Endothelial cell of umbilical vein (primary cell): ENCODE results near the gene SMCHD1. TPM values are rescaled to one million over a fixed set of nuclear protein-coding genes. Genes with fewer than 3 reads are reported as not detected.

ENCODE experiments used
- BruUV-seq: library from RNA; stranded (reverse); fragments of 400-500 nt; replicated peaks from 2 replicates; lab custom pipeline; 2021; lab: Mats Ljungman, UMichigan
- CTCF ChIA-PET: fragments of 300-600, 350-600 bp; sonication (Branson Sonifier 250); formaldehyde crosslinking; loops from one replicate; lab custom pipeline; 2021; ENCODE audit warnings: antibody characterized with exemption, inconsistent platforms; lab: Charles Lee
- POLR2A ChIA-PET: fragments of 300-600, 350-600 bp; sonication (Branson Sonifier 250); formaldehyde crosslinking; loops from one replicate; lab custom pipeline; 2021; ENCODE audit warnings: antibody characterized with exemption, inconsistent platforms; lab: Charles Lee
- DNase-seq: peaks from one replicate; pipeline ENCODE4 v3.0.0-alpha.2; 2011; ENCODE audit warnings: low read depth, low spot score
- FAIRE-seq: peaks from 2 replicates; lab custom pipeline; 2011; peaks lifted over from hg19 to GRCh38; lab: Jason Lieb, UNC
- H2AFZ ChIP-seq: 2 replicates; pipeline ENCODE4 v1.6.0; 2012; ENCODE audit warnings: low read depth, low read length, control low read depth, inconsistent platforms
- H3K27ac ChIP-seq: 2 replicates; pipeline ENCODE4 v1.5.1; 2011; ENCODE audit warnings: low read depth, mild to moderate bottlenecking, control low read depth, low read length, moderate library complexity; ENCODE audit not compliant: insufficient read depth
- H3K27me3 ChIP-seq, 2 experiments: 2 replicates each; pipeline versions ENCODE4 v1.6.0 to v1.6.1; 2011; ENCODE audit warnings: low read length in 2 of 2, mixed read lengths in 1 of 2; ENCODE audit not compliant: control insufficient read depth in 2 of 2, insufficient read depth in 2 of 2
- H3K36me3 ChIP-seq, 2 experiments: 2 replicates in 1 of 2; 3 replicates in 1 of 2; pipeline ENCODE4 v1.5.1; 2011; ENCODE audit warnings: low read length in 2 of 2, mild to moderate bottlenecking in 1 of 2, moderate library complexity in 1 of 2; ENCODE audit not compliant: control insufficient read depth in 2 of 2, insufficient read depth in 2 of 2; ENCODE audit errors: extremely low read depth in 1 of 2
- H3K4me1 ChIP-seq: 3 replicates; pipeline ENCODE4 v1.5.1; 2011; ENCODE audit warnings: mild to moderate bottlenecking, low read length; ENCODE audit not compliant: control insufficient read depth, insufficient read depth; ENCODE audit errors: extremely low read depth
- H3K4me2 ChIP-seq: 2 replicates; pipeline ENCODE4 v1.6.1; 2011; ENCODE audit warnings: low read length, control low read depth, mixed read lengths; ENCODE audit not compliant: insufficient read depth
- H3K4me3 ChIP-seq, 3 experiments: fragments of 200-600 bp in 1 of 3; sonication (generic), shearing (Covaris generic) in 1 of 3; replicated peaks in 1 of 3; 2 replicates each; pipeline ENCODE4 v1.5.1; 2011 to 2016; ENCODE audit warnings: control low read depth in 3 of 3, low read length in 3 of 3, mild to moderate bottlenecking in 2 of 3, inconsistent platforms in 1 of 3, low read depth in 1 of 3, moderate library complexity in 1 of 3; ENCODE audit not compliant: insufficient read depth in 1 of 3
- H3K79me2 ChIP-seq: 2 replicates; pipeline ENCODE4 v1.6.0; 2012; ENCODE audit warnings: low read length, inconsistent platforms; ENCODE audit not compliant: control insufficient read depth, insufficient read depth
- H3K9ac ChIP-seq: replicated peaks from 2 replicates; pipeline ENCODE3; 2011; ENCODE audit warnings: low read length, control low read depth; ENCODE audit not compliant: insufficient read depth; ENCODE audit errors: extremely low read depth
- H3K9me1 ChIP-seq: replicated peaks from 3 replicates; pipeline ENCODE4 v1.6.0; 2011; ENCODE audit warnings: mild to moderate bottlenecking, low read length; ENCODE audit not compliant: control insufficient read depth, insufficient read depth; ENCODE audit errors: extremely low read depth
- H3K9me3 ChIP-seq: replicated peaks from 2 replicates; pipeline ENCODE4 v1.5.1; 2012; ENCODE audit warnings: low read length, inconsistent platforms; ENCODE audit not compliant: control insufficient read depth, insufficient read depth
- H4K20me1 ChIP-seq: replicated peaks from 2 replicates; pipeline ENCODE3; 2011; ENCODE audit warnings: mild to moderate bottlenecking, low read length; ENCODE audit not compliant: control insufficient read depth, insufficient read depth; ENCODE audit errors: extremely low read depth
- EZH2 ChIP-seq: IDR thresholded peaks from 2 replicates; pipeline ENCODE4 v1.6.1; 2012; ENCODE audit warnings: borderline replicate concordance, low read depth, mild to moderate bottlenecking, moderate library complexity, low read length, inconsistent platforms; ENCODE audit not compliant: severe bottlenecking
- FOS ChIP-seq: IDR thresholded peaks from 2 replicates; pipeline ENCODE4 v1.6.1; 2011; ENCODE audit warnings: mild to moderate bottlenecking, low read length, moderate library complexity, borderline replicate concordance; ENCODE audit not compliant: insufficient read depth
- GATA2 ChIP-seq: IDR thresholded peaks from 2 replicates; pipeline ENCODE4 v1.7.0; 2011; ENCODE audit warnings: low read depth, mild to moderate bottlenecking, moderate library complexity, mixed read lengths, low read length; ENCODE audit not compliant: insufficient read length, insufficient read depth
- JUN ChIP-seq: IDR thresholded peaks from 2 replicates; pipeline ENCODE4 v1.6.1; 2011; ENCODE audit warnings: borderline replicate concordance, low read depth; ENCODE audit not compliant: insufficient read length, insufficient read depth
- MAX ChIP-seq: IDR thresholded peaks from 2 replicates; pipeline ENCODE4 v1.6.1; 2011; ENCODE audit not compliant: insufficient read depth, insufficient read length
- MYC ChIP-seq: IDR thresholded peaks from one replicate; pipeline ENCODE4 v1.6.1; 2011; ENCODE audit warnings: mild to moderate bottlenecking, low read depth, low read length
- POLR2A ChIP-seq: IDR thresholded peaks from 2 replicates; pipeline ENCODE4 v1.6.1; 2012; ENCODE audit warnings: low read depth, mild to moderate bottlenecking, control low read depth, low read length
- POLR2AphosphoS5 ChIP-seq: IDR thresholded peaks from 2 replicates; pipeline ENCODE4 v1.6.1; 2012; ENCODE audit warnings: low read depth, mild to moderate bottlenecking, control low read depth, low read length, moderate library complexity; ENCODE audit not compliant: insufficient read depth
- dilution Hi-C: fragments of 300-500 bp; cut with MboI; formaldehyde crosslinking; loops from one replicate; pipeline ENCODE4 v1.15.0; 2019; ENCODE audit warnings: low sequenced_read_pairs; ENCODE audit not compliant: extremely low pct_ligation_motif_present
- intact Hi-C: fragments of 100-400 bp; cut with micrococcal nuclease; formaldehyde crosslinking; loops from one replicate; pipeline ENCODE4 v1.10.0; 2022
- polyA plus RNA-seq, 4 experiments: library from polyadenylated mRNA; depleted of rRNA in 3 of 4; stranded (reverse) in 3 of 4; unstranded in 1 of 4; fragments of >200 nt; gene quantifications; 2 replicates each; pipeline versions ENCODE4 v1.2.1 to v1.2.3, GENCODE V29; 2011 to 2012; ENCODE audit warnings: missing spikeins in 1 of 4
- total RNA-seq: library from RNA; stranded (reverse); gene quantifications from 2 replicates; pipeline ENCODE4 v1.2.3, GENCODE V29; 2021
- TF ChIP-seq, protein P1 (sequence below), 2 donors: IDR thresholded peaks; 1 replicate in 1 of 2; 2 replicates in 1 of 2; pipeline ENCODE4 v1.5.1; 2011; ENCODE audit warnings: low read length in 2 of 2, mild to moderate bottlenecking in 2 of 2, moderate library complexity in 2 of 2, control low read depth in 1 of 2, inconsistent platforms in 1 of 2, low read depth in 1 of 2; ENCODE audit not compliant: insufficient read depth in 1 of 2; ENCODE audit errors: extremely low read depth in 1 of 2

SMCHD1 gene
- total and polyA plus RNA-seq, 2 donors (not counting 3 experiments of a cell fraction or from before 2014, with no cell fraction given), result 7.4 to 39.9 TPM

GRCh38 chr18:2822213-2822921 lies 166.8 kb downstream of the SMCHD1 start:
- no peak overlapping the region for H3K27ac ChIP-seq
- no peaks in the 10 kb centered on the region for H3K4me1 ChIP-seq
- ChIA-PET CTCF (no interaction called here), POLR2A (no interaction called here)
- no peak overlapping the region for H3K4me2 ChIP-seq
- H3K9me1 ChIP-seq, result no peaks in the 10 kb centered on the region
- no peak for TF ChIP-seq FOS
- no peak for TF ChIP-seq POLR2A
- no peak for TF ChIP-seq MAX
- TF ChIP-seq EZH2, result no peak
- TF ChIP-seq, protein P1, sequence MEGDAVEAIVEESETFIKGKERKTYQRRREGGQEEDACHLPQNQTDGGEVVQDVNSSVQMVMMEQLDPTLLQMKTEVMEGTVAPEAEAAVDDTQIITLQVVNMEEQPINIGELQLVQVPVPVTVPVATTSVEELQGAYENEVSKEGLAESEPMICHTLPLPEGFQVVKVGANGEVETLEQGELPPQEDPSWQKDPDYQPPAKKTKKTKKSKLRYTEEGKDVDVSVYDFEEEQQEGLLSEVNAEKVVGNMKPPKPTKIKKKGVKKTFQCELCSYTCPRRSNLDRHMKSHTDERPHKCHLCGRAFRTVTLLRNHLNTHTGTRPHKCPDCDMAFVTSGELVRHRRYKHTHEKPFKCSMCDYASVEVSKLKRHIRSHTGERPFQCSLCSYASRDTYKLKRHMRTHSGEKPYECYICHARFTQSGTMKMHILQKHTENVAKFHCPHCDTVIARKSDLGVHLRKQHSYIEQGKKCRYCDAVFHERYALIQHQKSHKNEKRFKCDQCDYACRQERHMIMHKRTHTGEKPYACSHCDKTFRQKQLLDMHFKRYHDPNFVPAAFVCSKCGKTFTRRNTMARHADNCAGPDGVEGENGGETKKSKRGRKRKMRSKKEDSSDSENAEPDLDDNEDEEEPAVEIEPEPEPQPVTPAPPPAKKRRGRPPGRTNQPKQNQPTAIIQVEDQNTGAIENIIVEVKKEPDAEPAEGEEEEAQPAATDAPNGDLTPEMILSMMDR (IDR thresholded peaks at IDR 0.05; ENCODE audit: extremely low read depth in 1 of 2, insufficient read depth in 1 of 2, low read depth in 1 of 2, low read length in 2 of 2), result no peak
- TF ChIP-seq GATA2, result no peak
- no peak for TF ChIP-seq MYC
- TF ChIP-seq POLR2AphosphoS5, result no peak
- no peak for TF ChIP-seq JUN
- intact Hi-C loops, result no loop called here
- no peaks in the 10 kb centered on the region for H3K9me3 ChIP-seq
- dilution Hi-C loops, result no loop called here
- H3K9ac ChIP-seq, result no peak overlapping the region
- H3K36me3 ChIP-seq, result no peaks in the 10 kb centered on the region
- no peaks in the 10 kb centered on the region for H3K79me2 ChIP-seq
- H4K20me1 ChIP-seq, result no peaks in the 10 kb centered on the region
- H3K27me3 ChIP-seq, result peaks cover 0 to 3% of the 10 kb centered on the region in 2 experiments
- no peak overlapping the region for H3K4me3 ChIP-seq
- no peak for FAIRE-seq
- DNase-seq, result no peak
- BruUV-seq, result no TSS peak
- no peak overlapping the region for H2AFZ ChIP-seq
